DMS153 treated with DMSO at 0.1 percent for 48 hours (cell line): ENCODE data around the gene FAM111B.
"Not testable (repeated sequence)": the region's sequence is repeated elsewhere in the genome, so short reads cannot be mapped to it uniquely, and the experiment has no call there.

Experiments
- DNase-seq: peaks from one replicate; lab custom pipeline; 2025; ENCODE audit not compliant: unreplicated experiment; lab: John Stamatoyannopoulos, UW

Gene FAM111B

GRCh38 chr11:59097113-59097708 lies 9.8 kb upstream of the FAM111B start:
- DNase-seq, result no peak

GRCh38 chr11:59097938-59098337 lies 9.1 kb upstream of the FAM111B start:
- DNase-seq, result not testable (repeated sequence)

DNA sequence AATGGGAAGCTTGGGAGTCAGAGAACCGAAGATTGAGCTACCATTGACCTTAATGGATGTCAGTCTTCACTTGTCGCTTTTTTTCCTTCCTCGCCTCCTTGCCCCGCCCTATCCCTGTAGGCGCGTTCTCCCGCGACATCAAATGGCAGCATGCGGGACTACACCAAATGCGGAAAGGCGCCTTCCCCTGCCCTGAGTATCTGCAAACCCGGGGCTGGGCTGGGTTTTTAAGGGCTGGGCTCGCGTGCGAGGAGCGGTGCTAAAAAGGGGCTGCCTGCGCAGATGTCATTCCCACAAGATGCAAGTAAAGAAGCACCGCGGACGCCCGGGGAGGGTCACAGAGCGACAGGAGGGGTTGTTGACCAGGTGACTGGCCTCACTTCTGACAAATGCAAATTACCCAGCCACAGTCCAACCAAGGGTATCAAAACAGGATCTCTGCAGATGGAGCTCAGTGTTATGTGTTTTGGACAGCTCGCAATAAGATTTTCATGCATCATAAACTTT lies 4.7 kb upstream of the FAM111B start:
- DNase-seq, result no peak

- DNase-seq, result not testable (repeated sequence)
Measured at GRCh38 chr11:59107721-59108120, 684 bp downstream of the FAM111B start.

GRCh38 chr11:59112494-59112893 lies 5.5 kb downstream of the FAM111B start:
- DNase-seq, result no peak

GRCh38 chr11:59114344-59114743 lies 7.3 kb downstream of the FAM111B start:
- DNase-seq, result no peak

- no peak for DNase-seq
Measured at GRCh38 chr11:59115553-59115952, 8.5 kb downstream of the FAM111B start.

DNA sequence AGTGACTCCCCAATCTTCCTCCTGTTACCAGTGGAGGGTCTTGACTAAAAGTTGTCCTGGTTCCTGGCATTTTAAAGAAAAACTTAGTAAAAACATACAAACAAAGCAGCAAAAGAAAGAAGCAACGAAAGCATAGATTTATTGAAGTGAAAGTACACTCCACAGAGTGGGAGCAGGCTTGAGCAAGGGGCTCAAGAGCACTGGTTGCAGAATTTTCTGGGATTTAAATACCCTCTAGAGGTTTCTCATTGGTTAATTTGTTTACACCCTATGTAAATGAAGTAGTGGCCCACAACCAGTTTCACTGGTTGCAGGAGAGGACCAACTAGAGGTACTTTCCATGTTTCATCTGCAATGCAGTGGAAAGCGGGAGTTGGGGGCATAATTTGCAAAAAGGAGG lies 10.7 kb downstream of the FAM111B start:
- no peak for DNase-seq

DNA sequence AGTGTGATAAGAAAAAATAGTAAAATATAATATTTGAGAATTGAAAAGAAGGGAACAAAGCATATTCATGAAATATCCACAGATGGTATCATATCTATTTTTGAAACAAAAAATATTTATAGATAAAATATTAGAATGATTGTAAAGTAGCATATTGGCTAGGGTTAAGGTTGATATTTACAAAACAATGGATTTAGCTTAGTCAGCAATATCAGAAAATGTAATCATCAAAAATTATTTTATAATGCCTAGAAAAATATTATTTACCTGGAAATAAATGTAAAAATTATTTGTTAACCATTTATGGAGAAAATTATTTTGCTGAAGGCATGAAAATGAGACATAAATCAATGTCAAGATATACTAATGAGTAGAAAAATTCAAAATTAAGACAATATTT lies 12.8 kb downstream of the FAM111B start:
- no peak for DNase-seq

DNA sequence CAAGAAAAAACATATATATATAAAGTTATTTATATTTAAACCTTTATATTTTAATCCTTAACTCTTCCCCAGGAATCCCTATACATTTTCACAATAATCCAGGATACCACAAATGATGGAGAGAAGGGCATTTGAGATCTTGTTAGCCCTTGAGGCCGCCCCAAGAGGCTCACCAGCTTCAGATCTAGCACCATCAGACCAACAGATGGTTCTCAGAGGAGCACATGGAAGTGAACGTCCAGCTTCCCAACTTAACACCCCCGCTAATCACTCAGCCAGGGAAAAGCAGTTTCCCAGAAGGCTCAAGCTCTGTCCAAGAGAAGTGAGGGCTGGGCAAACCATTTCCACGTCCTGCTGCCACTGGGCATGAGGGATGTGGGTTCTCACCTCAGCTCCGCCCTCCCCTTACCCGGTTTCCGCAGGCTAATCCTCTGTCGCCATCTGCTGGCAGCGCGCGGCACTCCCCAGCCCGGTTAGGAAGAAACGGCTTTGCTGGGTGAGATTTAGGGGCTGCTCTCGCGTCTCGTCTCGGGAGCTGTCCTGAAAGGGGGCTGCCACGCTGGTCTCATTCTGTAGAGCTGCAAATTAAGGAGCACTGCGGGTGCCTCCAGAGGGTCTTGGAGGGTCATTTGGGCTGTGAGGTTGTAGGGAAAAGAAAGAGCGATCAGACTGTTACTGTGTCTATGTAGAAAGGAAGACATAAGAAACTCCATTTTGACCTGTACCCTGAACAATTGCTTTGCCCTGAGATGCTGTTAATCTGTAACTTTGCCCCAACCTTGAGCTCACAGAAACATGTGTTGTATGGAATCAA lies 28.8 kb downstream of the FAM111B start:
- no peak for DNase-seq

- not testable (repeated sequence) for DNase-seq
Measured at GRCh38 chr11:59136551-59136950, 29.5 kb downstream of the FAM111B start.

- no peak for DNase-seq
Measured at GRCh38 chr11:59137190-59137589, 30.2 kb downstream of the FAM111B start.

GRCh38 chr11:59138643-59139042 lies 31.6 kb downstream of the FAM111B start:
- DNase-seq, result no peak

GRCh38 chr11:59141191-59141590 lies 34.2 kb downstream of the FAM111B start:
- no peak for DNase-seq

DNA sequence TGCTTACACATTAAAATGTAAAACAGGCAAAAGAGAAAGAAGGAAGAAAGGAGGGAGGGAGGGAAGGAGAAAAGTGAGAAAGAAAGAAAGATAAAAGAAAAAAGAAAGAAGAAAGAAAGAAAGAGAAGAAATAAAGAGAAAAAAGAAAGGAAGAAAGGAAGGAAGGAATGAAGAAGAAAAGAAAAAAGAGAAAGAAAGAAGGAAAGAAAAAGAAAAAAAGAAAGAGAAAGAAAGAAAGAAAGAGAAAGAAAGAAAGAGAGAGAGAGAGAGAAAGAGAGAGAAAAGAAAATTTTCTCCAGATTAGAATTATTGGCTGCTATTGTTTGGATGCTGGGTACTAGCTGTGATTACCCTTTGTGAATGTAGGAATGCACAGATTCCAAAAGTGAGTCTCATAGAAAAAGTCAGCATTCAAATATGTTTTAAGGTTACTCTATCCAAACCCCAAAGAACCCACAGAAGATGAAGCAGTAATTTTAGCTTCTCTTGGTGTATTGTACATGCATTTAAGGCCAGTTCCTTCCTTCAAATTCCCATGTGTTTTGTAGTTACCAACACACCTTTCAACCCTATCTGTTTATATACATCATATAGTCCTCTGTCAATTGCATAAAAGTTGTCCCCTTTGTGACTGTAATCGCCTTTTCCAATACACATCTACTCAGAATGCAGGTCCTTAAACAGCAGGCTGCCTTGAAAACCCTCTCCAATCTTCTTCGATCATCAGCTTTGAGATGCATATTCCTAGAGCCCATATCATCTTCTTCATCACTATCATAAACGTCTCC lies 34.8 kb downstream of the FAM111B start:
- DNase-seq, result no peak

DNA sequence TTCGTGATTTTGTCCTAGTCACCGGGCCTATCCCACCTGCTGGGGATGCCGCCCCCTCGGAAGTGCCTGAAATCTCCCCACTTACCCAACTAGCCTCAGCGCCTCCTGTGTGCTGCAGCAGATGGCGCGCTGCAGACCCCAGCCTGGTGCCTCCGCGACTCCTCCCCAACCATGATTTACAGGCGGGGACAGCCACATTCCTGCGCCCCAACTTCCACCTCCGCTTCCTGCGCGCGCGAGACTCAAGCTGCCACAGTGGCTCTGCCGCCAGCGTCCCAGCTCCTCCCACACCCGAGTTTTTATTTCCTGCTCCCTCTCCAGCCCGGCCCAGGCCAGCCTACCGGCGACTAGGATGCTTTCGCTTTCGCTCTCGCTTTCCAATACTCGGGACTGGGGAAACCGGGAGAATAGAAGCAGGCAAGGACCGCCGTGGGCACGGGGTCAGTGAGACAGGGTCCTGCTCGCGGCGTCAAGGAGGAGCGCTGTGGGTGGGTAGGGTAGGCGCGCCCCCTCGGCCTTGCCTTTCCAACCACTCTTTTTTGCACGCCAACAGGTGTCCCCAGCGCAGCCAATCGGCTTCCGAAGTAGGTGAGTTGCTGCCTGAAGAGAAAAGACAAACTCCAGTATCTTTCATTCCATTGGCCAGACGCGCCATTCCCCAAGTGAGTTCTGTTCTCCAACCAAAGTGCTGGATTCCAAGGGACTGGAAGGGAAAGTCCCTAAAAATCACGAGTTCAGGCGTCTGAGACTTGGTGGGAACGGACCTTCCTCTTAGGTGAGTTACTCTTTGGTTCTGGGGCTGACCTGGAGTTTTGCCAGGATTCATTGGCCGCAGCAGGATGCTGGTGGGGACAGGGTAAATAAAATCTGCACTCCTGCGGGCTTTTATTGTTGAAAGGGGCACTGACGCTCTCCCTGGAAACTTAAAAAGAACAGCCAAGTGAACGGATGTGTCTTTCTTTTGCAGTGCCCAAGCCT lies 35.8 kb downstream of the FAM111B start, which contains the start of gene FAM111A:
Gene FAM111A, plus strand, starts transcription at position 327 of the 978 bp plus-strand sequence. CDS start 6,017 bp downstream, outside the sequence.
- DNase-seq, result peak; percentile 75

DNA sequence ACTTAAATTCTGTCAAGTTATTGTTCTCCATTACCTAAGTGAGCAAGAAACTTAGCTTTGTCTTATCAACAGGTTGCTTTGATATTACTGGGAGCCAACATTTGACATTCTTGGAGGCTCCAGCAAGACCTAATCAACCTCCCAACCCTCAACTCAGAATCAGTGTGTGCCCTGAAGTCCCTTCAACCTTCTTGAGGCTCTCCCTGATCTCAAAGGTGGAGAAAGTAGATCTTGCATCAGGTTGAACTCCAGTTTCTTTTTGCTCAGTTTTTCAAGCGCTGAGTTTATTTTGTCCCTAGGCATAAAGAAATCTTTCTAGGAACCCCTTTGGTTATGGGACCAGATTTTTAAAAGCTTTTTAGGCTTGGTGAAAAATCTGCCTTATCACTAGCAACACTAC lies 37.1 kb downstream of the FAM111B start:
- DNase-seq, result no peak

GRCh38 chr11:59144579-59145345 lies 37.7 kb downstream of the FAM111B start:
- DNase-seq, result peak; percentile 93

DNA sequence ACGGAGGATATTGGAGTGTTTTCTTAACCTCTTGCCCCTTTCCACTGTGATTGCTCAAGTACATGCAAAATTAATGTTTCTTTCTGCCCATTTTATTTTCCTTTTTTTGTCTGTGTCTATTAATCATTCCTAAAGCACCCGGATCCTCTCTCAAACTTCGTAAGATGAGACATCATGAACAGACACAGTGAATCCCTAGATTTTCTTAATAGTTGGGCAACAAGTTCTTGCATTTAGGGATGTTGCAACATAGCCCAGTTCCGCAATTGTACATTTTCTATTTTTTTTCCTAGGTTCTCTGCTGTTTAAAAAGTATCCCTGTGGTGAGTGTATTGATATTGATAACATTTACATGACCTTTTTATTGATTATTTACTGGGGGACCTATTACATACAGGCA lies 38.5 kb downstream of the FAM111B start:
- no peak for DNase-seq

- DNase-seq, result no peak
Measured at GRCh38 chr11:59151761-59152160, 44.7 kb downstream of the FAM111B start.
